ENCODE measurements around the gene KCTD21. TPM values are rescaled to one million over a fixed set of nuclear protein-coding genes. Genes with fewer than 3 reads are reported as not detected.

KCTD21 gene
- total RNA-seq, 1 donor from 2014 or later = 8.4 TPM

GRCh38 chr11:78212586-78213371, 24.4 kb upstream of the KCTD21 start:
- no peaks in the 10 kb centered on the region for H3K27me3 Mint-ChIP-seq (ENCODE audit: low read depth)

GRCh38 chr11:78211565-78211964, 23.1 kb upstream of the KCTD21 start:
- H3K9me3 Mint-ChIP-seq = peaks cover 9% of the 10 kb centered on the region
- H3K27me3 Mint-ChIP-seq (ENCODE audit: low read depth) = no peaks in the 10 kb centered on the region
- peak overlapping the region; percentile 6 for H3K27ac Mint-ChIP-seq (ENCODE audit: unreplicated experiment)
- peaks cover 2% of the 10 kb centered on the region for H3K4me1 Mint-ChIP-seq
- DNase-seq (ENCODE audit: low read depth, low spot score) = no peak
- no peak for TF ChIP-seq CTCF (conservative IDR thresholded peaks at IDR 0.05)
- H3K4me3 Mint-ChIP-seq = no peak overlapping the region
- peaks cover 22% of the 10 kb centered on the region for H3K36me3 Mint-ChIP-seq (ENCODE audit: low read depth)

More at GRCh38 chr11:78212586-78213371, 24.4 kb upstream of the KCTD21 start:
- TF ChIP-seq CTCF (conservative IDR thresholded peaks at IDR 0.05) = no peak
- DNase-seq (ENCODE audit: low read depth, low spot score) = no peak
- peaks cover 28% of the 10 kb centered on the region for H3K36me3 Mint-ChIP-seq (ENCODE audit: low read depth)
- no peaks in the 10 kb centered on the region for H3K4me1 Mint-ChIP-seq
- no peak overlapping the region for H3K4me3 Mint-ChIP-seq
- H3K9me3 Mint-ChIP-seq = peaks cover 9% of the 10 kb centered on the region
- H3K27ac Mint-ChIP-seq (ENCODE audit: unreplicated experiment) = no peak overlapping the region

- TF ChIP-seq CTCF (conservative IDR thresholded peaks at IDR 0.05) = no peak
- Mint-ChIP-seq H3K4me3 (no peak overlapping the region), H3K36me3 (ENCODE audit: low read depth) (peaks cover 22% of the 10 kb centered on the region), H3K4me1 (peaks cover 5% of the 10 kb centered on the region), H3K27me3 (ENCODE audit: low read depth) (no peaks in the 10 kb centered on the region), H3K27ac (ENCODE audit: unreplicated experiment) (no peak overlapping the region), H3K9me3 (peaks cover 9% of the 10 kb centered on the region)
- DNase-seq (ENCODE audit: low read depth, low spot score) = no peak
Measured at GRCh38 chr11:78210000-78210608, 21.7 kb upstream of the KCTD21 start.

- no peak for DNase-seq (ENCODE audit: low read depth, low spot score)
- peaks cover 5% of the 10 kb centered on the region for H3K4me1 Mint-ChIP-seq
- no peak overlapping the region for H3K27ac Mint-ChIP-seq (ENCODE audit: unreplicated experiment)
- no peak overlapping the region for H3K4me3 Mint-ChIP-seq
- peaks cover 9% of the 10 kb centered on the region for H3K9me3 Mint-ChIP-seq
- H3K36me3 Mint-ChIP-seq (ENCODE audit: low read depth) = peaks cover 22% of the 10 kb centered on the region
- no peak for TF ChIP-seq CTCF (conservative IDR thresholded peaks at IDR 0.05)
- H3K27me3 Mint-ChIP-seq (ENCODE audit: low read depth) = no peaks in the 10 kb centered on the region
Measured at GRCh38 chr11:78209478-78209877, 21.1 kb upstream of the KCTD21 start.

- no peak for TF ChIP-seq CTCF (conservative IDR thresholded peaks at IDR 0.05)
- no peak overlapping the region for H3K27ac Mint-ChIP-seq (ENCODE audit: unreplicated experiment)
- peaks cover 5% of the 10 kb centered on the region for H3K4me1 Mint-ChIP-seq
- H3K27me3 Mint-ChIP-seq (ENCODE audit: low read depth) = no peaks in the 10 kb centered on the region
- H3K4me3 Mint-ChIP-seq = no peak overlapping the region
- peaks cover 9% of the 10 kb centered on the region for H3K9me3 Mint-ChIP-seq
- DNase-seq (ENCODE audit: low read depth, low spot score) = no peak
- peaks cover 22% of the 10 kb centered on the region for H3K36me3 Mint-ChIP-seq (ENCODE audit: low read depth)
Measured at GRCh38 chr11:78208257-78209165, 20.1 kb upstream of the KCTD21 start.
